WTC11 (cell line): ENCODE measurements around the gene FRMD4A.

Experiments used
- TEAD1 ChIP-seq: sonication (generic); formaldehyde crosslinking; IDR thresholded peaks from 2 replicates; pipeline ENCODE4 v1.8.0; 2022; ENCODE audit warnings: mild to moderate bottlenecking, missing genetic modification reagents
- USF2 ChIP-seq: sonication (generic); formaldehyde crosslinking; IDR thresholded peaks from 2 replicates; pipeline ENCODE4 v1.8.1; 2023; ENCODE audit warnings: mild to moderate bottlenecking, missing genetic modification reagents, moderate library complexity
- ZNF232 ChIP-seq: sonication (generic); formaldehyde crosslinking; IDR thresholded peaks from 2 replicates; pipeline ENCODE4 v1.8.0; 2022; ENCODE audit warnings: mild to moderate bottlenecking, missing genetic modification reagents

- TF ChIP-seq ZNF232 (CRISPR knock-in tag) (no peak), TEAD1 (CRISPR knock-in tag) (no peak), USF2 (CRISPR knock-in tag) (no peak)
These were observed 655.8 kb downstream of the FRMD4A start for GRCh38 chr10:13674645-13675588.
